Gastroesophageal sphincter (tissue), 4 donors: ENCODE results near the gene ADIG. TPM values are rescaled to one million over a fixed set of nuclear protein-coding genes. Genes with fewer than 3 reads are reported as not detected.

Source experiments
- ATAC-seq: fragments of 150-250 bp; one replicate; pipeline ENCODE4 v1.9.1; 2016; ENCODE audit warnings: mild to moderate bottlenecking, moderate library complexity
- H3K27ac ChIP-seq, 4 donors: fragments of 200-600 bp; sonication (generic) in 3 of 4; 1 replicate in 3 of 4; 2 replicates in 1 of 4; pipeline ENCODE4 v1.5.1; 2016 to 2019
- H3K27me3 ChIP-seq: fragments of 200-600 bp; sonication (generic); one replicate; pipeline ENCODE4 v1.5.1; 2019
- H3K36me3 ChIP-seq, 2 donors: fragments of 200-600 bp; sonication (generic); one replicate each; pipeline ENCODE4 v1.5.1; 2019; ENCODE audit warnings: control low read depth in 1 of 2
- H3K4me1 ChIP-seq, 3 donors: fragments of 200-600 bp; sonication (generic); 1 replicate in 2 of 3; 2 replicates in 1 of 3; pipeline ENCODE4 v1.5.1; 2016 to 2019; ENCODE audit warnings: control low read depth in 2 of 3
- H3K4me3 ChIP-seq, 2 donors: fragments of 200-600 bp; sonication (generic); one replicate each; pipeline ENCODE4 v1.5.1; 2019; ENCODE audit warnings: mild to moderate bottlenecking in 1 of 2, moderate library complexity in 1 of 2
- H3K9me3 ChIP-seq, 3 donors: fragments of 200-600 bp; sonication (generic); one replicate each; pipeline ENCODE4 v1.5.1; 2017 to 2019; ENCODE audit warnings: control low read depth in 2 of 3
- CTCF ChIP-seq, 4 experiments: fragments of 200-600 bp in 2 of 4; fragments of 450-650 bp in 2 of 4; sonication (generic) in 1 of 4; IDR thresholded peaks; one replicate each; pipeline ENCODE4 v1.5.1; 2017 to 2019; ENCODE audit warnings: antibody characterized with exemption in 4 of 4, mild to moderate bottlenecking in 2 of 4, moderate library complexity in 2 of 4
- EP300 ChIP-seq: sonication (generic); formaldehyde crosslinking; IDR thresholded peaks from one replicate; pipeline ENCODE4 v1.6.1; 2017; ENCODE audit warnings: antibody characterized with exemption, mild to moderate bottlenecking
- POLR2A ChIP-seq, 2 donors: fragments of 450-650 bp; IDR thresholded peaks; one replicate each; pipeline ENCODE4 v1.6.1; 2017; ENCODE audit warnings: antibody characterized with exemption in 2 of 2, mild to moderate bottlenecking in 2 of 2, moderate library complexity in 1 of 2
- POLR2AphosphoS5 ChIP-seq: sonication (generic); formaldehyde crosslinking; IDR thresholded peaks from one replicate; pipeline ENCODE4 v1.6.1; 2017; ENCODE audit warnings: antibody characterized with exemption
- WGBS, 2 donors: methylation state at CpG; one replicate each; pipeline ENCODE4 v1.1.5; 2018; ENCODE audit warnings: low coverage in 1 of 2; 5-methylcytosine and 5-hydroxymethylcytosine counted together
- total RNA-seq, 4 donors: library from RNA; depleted of rRNA; stranded (reverse); fragments of >200 nt; gene quantifications; one replicate each; pipeline ENCODE4 v1.1.0, GENCODE V29; 2016

ADIG gene
- total RNA-seq, 4 donors from 2014 or later = not detected

GRCh38 chr20:38550274-38550673 is 30.7 kb upstream of the ADIG start:
- Histone ChIP-seq H3K36me3 (peaks cover 4 to 100% of the 10 kb centered on the region in 2 donors), H3K27ac (no peak overlapping the region), H3K4me1 (no peaks in the 10 kb centered on the region), H3K4me3 (no peak overlapping the region), H3K9me3 (no peaks in the 10 kb centered on the region), H3K27me3 (no peaks in the 10 kb centered on the region)
- TF ChIP-seq EP300 (no peak), CTCF (IDR thresholded peaks at IDR 0.05) (no peak), POLR2AphosphoS5 (no peak), POLR2A (IDR thresholded peaks at IDR 0.05) (no peak)
- ATAC-seq = no peak
- 88 to 92% methylated on average over 1 of the region's 1 CpG for WGBS, 2 donors

GRCh38 chr20:38551056-38551626 is 29.9 kb upstream of the ADIG start:
- Histone ChIP-seq H3K4me3 (no peak overlapping the region), H3K9me3 (no peaks in the 10 kb centered on the region), H3K4me1 (no peaks in the 10 kb centered on the region), H3K36me3 (peaks cover 4 to 100% of the 10 kb centered on the region in 2 donors), H3K27ac (no peak overlapping the region), H3K27me3 (no peaks in the 10 kb centered on the region)
- no peak for TF ChIP-seq CTCF (IDR thresholded peaks at IDR 0.05)
- no peak for TF ChIP-seq POLR2A (IDR thresholded peaks at IDR 0.05)
- no peak for TF ChIP-seq EP300
- no peak for TF ChIP-seq POLR2AphosphoS5
- WGBS, 2 donors = 84% methylated on average over 6 to 7 of the region's 7 CpGs
- no peak for ATAC-seq

GRCh38 chr20:38554986-38555385 is 26.0 kb upstream of the ADIG start:
- WGBS, 2 donors = 100% methylated on average over 1 to 2 of the region's 2 CpGs
- Histone ChIP-seq H3K27me3 (no peaks in the 10 kb centered on the region), H3K9me3 (no peaks in the 10 kb centered on the region), H3K4me1 (no peaks in the 10 kb centered on the region), H3K27ac (no peak overlapping the region), H3K36me3 (peaks cover 4 to 100% of the 10 kb centered on the region in 2 donors), H3K4me3 (no peak overlapping the region)
- ATAC-seq = no peak
- no peak for TF ChIP-seq POLR2A (IDR thresholded peaks at IDR 0.05)
- no peak for TF ChIP-seq POLR2AphosphoS5

- no peak for ATAC-seq
- H3K4me3 ChIP-seq = no peak overlapping the region
- TF ChIP-seq EP300 = no peak
- no peak for TF ChIP-seq CTCF (IDR thresholded peaks at IDR 0.05)
- no peak for TF ChIP-seq POLR2A (IDR thresholded peaks at IDR 0.05)
- no peak for TF ChIP-seq POLR2AphosphoS5
- H3K27me3 ChIP-seq = no peaks in the 10 kb centered on the region
- H3K36me3 ChIP-seq = peaks cover 4 to 100% of the 10 kb centered on the region in 2 donors
- no peak overlapping the region for H3K27ac ChIP-seq
- H3K9me3 ChIP-seq = no peaks in the 10 kb centered on the region
- no peaks in the 10 kb centered on the region for H3K4me1 ChIP-seq
These were observed 25.6 kb upstream of the ADIG start for GRCh38 chr20:38555395-38555794.

- H3K9me3 ChIP-seq = no peaks in the 10 kb centered on the region
- no peak overlapping the region for H3K27ac ChIP-seq
- no peak overlapping the region for H3K4me3 ChIP-seq
- no peak for ATAC-seq
- no peak for TF ChIP-seq POLR2A (IDR thresholded peaks at IDR 0.05)
- no peak for TF ChIP-seq CTCF (IDR thresholded peaks at IDR 0.05)
- TF ChIP-seq EP300 = no peak
- TF ChIP-seq POLR2AphosphoS5 = no peak
- H3K36me3 ChIP-seq = peaks cover 0 to 100% of the 10 kb centered on the region in 2 donors
- H3K27me3 ChIP-seq = no peaks in the 10 kb centered on the region
- WGBS, 2 donors = 100% methylated on average over 2 of the region's 2 CpGs
- H3K4me1 ChIP-seq = no peaks in the 10 kb centered on the region
These were observed 23.8 kb upstream of the ADIG start for GRCh38 chr20:38557174-38557573.
